OCI-LY1 (cell line): ENCODE results near the gene CTNNA3.

ENCODE experiments used
- CTCF ChIP-seq: fragments of 200-600 bp; sonication (generic), shearing (Covaris generic); IDR thresholded peaks from 2 replicates; pipeline ENCODE4 v1.5.1; 2017; ENCODE audit warnings: mild to moderate bottlenecking, antibody characterized with exemption, low read length, moderate library complexity, mixed read lengths
- EZH2 ChIP-seq: fragments of 200-600 bp; sonication (generic), shearing (Covaris generic); IDR thresholded peaks from 2 replicates; pipeline ENCODE4 v1.8.0; 2017; ENCODE audit warnings: borderline replicate concordance, mixed run types, mild to moderate bottlenecking, antibody characterized with exemption, low read length, moderate library complexity, mixed read lengths

DNA sequence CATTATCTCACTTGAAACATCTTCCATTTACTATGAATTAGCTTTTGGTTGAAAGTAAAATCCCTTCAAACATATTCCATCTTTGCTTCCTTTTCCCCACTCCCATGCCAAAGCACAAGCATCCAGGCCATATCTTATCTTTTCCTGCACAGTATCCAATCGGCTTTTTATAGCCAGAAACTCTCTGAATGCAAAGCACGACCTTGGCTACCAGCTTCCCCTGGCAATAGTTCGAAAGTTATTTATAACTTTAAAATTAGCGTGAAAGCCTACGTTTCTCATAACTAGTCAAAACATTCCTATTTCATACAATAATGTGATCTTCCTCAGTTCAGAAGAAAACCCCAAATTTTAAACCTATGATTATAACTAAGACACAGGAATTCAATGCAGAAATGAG is 440 bp downstream of the CTNNA3 start:
- TF ChIP-seq EZH2 (no peak), CTCF (no peak)
